Osteocyte (in vitro differentiated cells): ENCODE measurements around the gene MAP2K6. TPM values are rescaled to one million over a fixed set of nuclear protein-coding genes. Genes with fewer than 3 reads are reported as not detected.

Experiments
- DNase-seq: peaks from one replicate; pipeline ENCODE4 v3.0.0; 2021; ENCODE audit warnings: mixed read lengths; ENCODE audit not compliant: unreplicated experiment; ENCODE audit errors: extremely low spot score
- H3K27ac Mint-ChIP-seq: one replicate; pipeline ENCODE4 v1.8.0; 2021; ENCODE audit warnings: mild to moderate bottlenecking, mixed read lengths; ENCODE audit not compliant: unreplicated experiment
- H3K27me3 Mint-ChIP-seq: one replicate; pipeline ENCODE4 v1.8.0; 2021; ENCODE audit warnings: mixed read lengths; ENCODE audit not compliant: unreplicated experiment
- H3K36me3 Mint-ChIP-seq: one replicate; pipeline ENCODE4 v1.8.0; 2021; ENCODE audit warnings: mixed read lengths; ENCODE audit not compliant: unreplicated experiment
- H3K4me1 Mint-ChIP-seq: one replicate; pipeline ENCODE4 v1.8.0; 2021; ENCODE audit warnings: mixed read lengths; ENCODE audit not compliant: unreplicated experiment
- H3K4me3 Mint-ChIP-seq: one replicate; pipeline ENCODE4 v1.8.0; 2021; ENCODE audit warnings: mild to moderate bottlenecking, moderate library complexity, mixed read lengths; ENCODE audit not compliant: unreplicated experiment
- H3K9me3 Mint-ChIP-seq: one replicate; pipeline ENCODE4 v1.8.0; 2021; ENCODE audit warnings: mixed read lengths; ENCODE audit not compliant: unreplicated experiment
- CTCF ChIP-seq: fragments of 200-600 bp; sonication (generic); IDR thresholded peaks from 2 replicates; pipeline ENCODE4 v1.5.0; 2021; ENCODE audit warnings: antibody characterized with exemption, mild to moderate bottlenecking, moderate library complexity
- total RNA-seq: library from RNA; stranded (reverse); gene quantifications from 2 replicates; pipeline ENCODE4 v1.2.1, GENCODE V29; 2021

Gene MAP2K6
- total RNA-seq, 1 donor from 2014 or later, result 2.8 TPM

- no peak overlapping the region for H3K4me3 Mint-ChIP-seq
- no peak for TF ChIP-seq CTCF
- no peaks in the 10 kb centered on the region for H3K9me3 Mint-ChIP-seq
- H3K27me3 Mint-ChIP-seq, result no peaks in the 10 kb centered on the region
- DNase-seq, result no peak
- H3K36me3 Mint-ChIP-seq, result no peaks in the 10 kb centered on the region
- no peaks in the 10 kb centered on the region for H3K4me1 Mint-ChIP-seq
- H3K27ac Mint-ChIP-seq, result no peak overlapping the region
Observed at GRCh38 chr17:69551212-69552010, 136.9 kb downstream of the MAP2K6 start.

GRCh38 chr17:69552986-69553667, 138.6 kb downstream of the MAP2K6 start:
- Mint-ChIP-seq H3K4me3 (no peak overlapping the region), H3K4me1 (no peaks in the 10 kb centered on the region), H3K27ac (no peak overlapping the region), H3K36me3 (no peaks in the 10 kb centered on the region), H3K9me3 (no peaks in the 10 kb centered on the region), H3K27me3 (no peaks in the 10 kb centered on the region)
- no peak for DNase-seq
- TF ChIP-seq CTCF, result no peak

- Mint-ChIP-seq H3K27me3 (no peaks in the 10 kb centered on the region), H3K36me3 (no peaks in the 10 kb centered on the region), H3K27ac (no peak overlapping the region), H3K9me3 (no peaks in the 10 kb centered on the region), H3K4me3 (no peak overlapping the region), H3K4me1 (no peaks in the 10 kb centered on the region)
- no peak for DNase-seq
- no peak for TF ChIP-seq CTCF
Observed at GRCh38 chr17:69555056-69555455, 140.6 kb downstream of the MAP2K6 start.

- Mint-ChIP-seq H3K9me3 (no peaks in the 10 kb centered on the region), H3K4me3 (no peak overlapping the region), H3K4me1 (no peaks in the 10 kb centered on the region), H3K36me3 (no peaks in the 10 kb centered on the region), H3K27ac (no peak overlapping the region), H3K27me3 (peaks cover 3% of the 10 kb centered on the region)
- DNase-seq, result no peak
- TF ChIP-seq CTCF, result no peak
Observed at GRCh38 chr17:69557339-69557738, 142.8 kb downstream of the MAP2K6 start.

- no peak for TF ChIP-seq CTCF
- no peaks in the 10 kb centered on the region for H3K9me3 Mint-ChIP-seq
- H3K36me3 Mint-ChIP-seq, result no peaks in the 10 kb centered on the region
- no peak overlapping the region for H3K27ac Mint-ChIP-seq
- H3K27me3 Mint-ChIP-seq, result peaks cover 3% of the 10 kb centered on the region
- no peak for DNase-seq
- H3K4me1 Mint-ChIP-seq, result no peaks in the 10 kb centered on the region
- no peak overlapping the region for H3K4me3 Mint-ChIP-seq
Observed at GRCh38 chr17:69558796-69559195, 144.3 kb downstream of the MAP2K6 start.
